Stimulated activated CD8-positive, alpha-beta memory T cell treated with anti-CD3 and anti-CD28 coated beads, Interleukin-7, amount 100 ng/mL, for 1 hour (primary cell): ENCODE data around the gene STAT1.

Experiments used
- DNase-seq, 2 donors: peaks; one replicate each; pipeline ENCODE4 v3.0.0-alpha.2; 2020; ENCODE audit warnings: low read depth in 2 of 2

STAT1 gene

GRCh38 chr2:190959911-190960788 is 53.8 kb downstream of the STAT1 start:
- no peak for DNase-seq

- DNase-seq = no peak
These were observed 60.7 kb downstream of the STAT1 start for GRCh38 chr2:190953257-190953656.

GRCh38 chr2:190950566-190950991 is 63.4 kb downstream of the STAT1 start:
- DNase-seq = no peak

- DNase-seq = no peak
These were observed 65.3 kb downstream of the STAT1 start for GRCh38 chr2:190948671-190949070.

- no peak for DNase-seq
These were observed 66.2 kb downstream of the STAT1 start for GRCh38 chr2:190947711-190948251.

- DNase-seq = no peak
These were observed 66.8 kb downstream of the STAT1 start for GRCh38 chr2:190947141-190947540.

GRCh38 chr2:190943706-190944105 is 70.3 kb downstream of the STAT1 start:
- no peak for DNase-seq

GRCh38 chr2:190942697-190943096 is 71.3 kb downstream of the STAT1 start:
- DNase-seq = no peak

- DNase-seq = no peak
These were observed 72.4 kb downstream of the STAT1 start for GRCh38 chr2:190941571-190941970.

GRCh38 chr2:190940454-190940853 is 73.5 kb downstream of the STAT1 start:
- no peak for DNase-seq

- no peak for DNase-seq
These were observed 75.1 kb downstream of the STAT1 start for GRCh38 chr2:190938771-190939335.

- no peak for DNase-seq
These were observed 78.9 kb downstream of the STAT1 start for GRCh38 chr2:190935054-190935453.

- DNase-seq = no peak
These were observed 80.6 kb downstream of the STAT1 start for GRCh38 chr2:190933361-190933760.

- no peak for DNase-seq
These were observed 81.5 kb downstream of the STAT1 start for GRCh38 chr2:190932514-190932913.

GRCh38 chr2:190930411-190930810 is 83.6 kb downstream of the STAT1 start:
- no peak for DNase-seq

GRCh38 chr2:190929919-190930318 is 84.1 kb downstream of the STAT1 start:
- DNase-seq = no peak

GRCh38 chr2:190927301-190927700 is 86.7 kb downstream of the STAT1 start:
- DNase-seq = no peak

- DNase-seq = no peak
These were observed 91.6 kb downstream of the STAT1 start for GRCh38 chr2:190922376-190922775.

GRCh38 chr2:190920085-190920484 is 93.9 kb downstream of the STAT1 start:
- DNase-seq = no peak
